ENCODE results near the gene FAM180A.
"Not testable (repeated sequence)": the region's sequence is repeated elsewhere in the genome, so short reads cannot be mapped to it uniquely, and the experiment has no call there.

Gene FAM180A

DNA sequence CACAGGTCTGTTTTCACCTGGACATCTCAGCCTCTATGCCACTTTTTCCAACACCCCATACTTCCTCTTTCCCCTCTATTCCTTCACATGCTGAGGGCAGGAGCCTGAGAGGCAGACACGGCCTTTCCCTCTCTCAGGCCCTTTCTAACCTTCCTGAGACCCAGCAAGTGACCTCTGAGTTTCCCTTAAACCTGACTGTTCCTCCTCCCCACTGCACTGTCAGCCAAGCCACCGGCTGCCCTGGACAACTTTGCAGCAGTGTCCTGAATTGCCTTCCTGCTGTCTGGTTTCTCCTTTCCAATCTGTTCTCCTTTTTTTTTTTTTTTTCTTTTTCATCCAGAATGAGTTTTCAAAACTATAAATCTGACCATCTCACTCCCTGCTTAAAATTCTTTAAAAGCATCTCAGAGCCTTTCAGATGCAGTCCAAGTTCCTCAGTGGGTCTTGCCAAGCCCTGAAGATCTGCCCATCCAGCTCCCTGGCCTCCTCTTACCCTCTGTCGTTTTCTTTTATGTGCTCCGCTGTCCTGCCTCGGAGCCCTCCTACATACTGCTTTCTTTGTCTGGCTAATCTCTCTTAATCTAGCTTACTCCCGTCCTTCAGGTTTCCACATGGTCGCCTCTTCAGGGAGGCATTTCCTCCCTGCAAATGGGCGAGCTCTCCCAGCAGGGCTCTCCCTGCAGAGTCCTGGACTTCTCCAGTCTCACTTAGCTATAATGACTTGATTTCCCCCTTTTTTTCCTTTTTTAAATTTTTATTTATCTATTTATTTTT is 51.1 kb downstream of the FAM180A start:
- DNase-seq (ENCODE audit: low read depth), result no peak
- no peak overlapping the region for H3K4me3 ChIP-seq (ENCODE audit: low read depth, low read length)

DNA sequence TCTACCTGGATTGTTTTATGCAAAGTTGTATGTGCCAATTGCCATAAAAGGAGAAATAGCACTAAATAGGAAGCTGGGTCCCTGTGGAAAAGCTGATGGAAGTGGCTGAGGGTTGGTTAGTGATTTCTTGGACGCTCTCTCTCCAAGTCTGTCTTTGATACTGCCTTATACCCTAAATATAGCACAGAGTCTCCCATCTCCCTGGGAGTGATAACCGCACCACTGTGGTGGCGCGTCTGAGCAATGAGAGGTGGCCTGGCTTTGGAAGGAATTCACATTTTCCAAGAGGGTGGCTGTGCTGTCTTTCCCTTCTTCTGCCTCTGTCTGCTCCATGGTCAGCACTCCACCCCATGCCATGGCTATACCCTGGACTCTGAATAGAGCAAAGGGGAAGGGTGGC is 55.1 kb downstream of the FAM180A start:
- no peak overlapping the region for H3K4me3 ChIP-seq (ENCODE audit: low read depth, low read length)

DNA sequence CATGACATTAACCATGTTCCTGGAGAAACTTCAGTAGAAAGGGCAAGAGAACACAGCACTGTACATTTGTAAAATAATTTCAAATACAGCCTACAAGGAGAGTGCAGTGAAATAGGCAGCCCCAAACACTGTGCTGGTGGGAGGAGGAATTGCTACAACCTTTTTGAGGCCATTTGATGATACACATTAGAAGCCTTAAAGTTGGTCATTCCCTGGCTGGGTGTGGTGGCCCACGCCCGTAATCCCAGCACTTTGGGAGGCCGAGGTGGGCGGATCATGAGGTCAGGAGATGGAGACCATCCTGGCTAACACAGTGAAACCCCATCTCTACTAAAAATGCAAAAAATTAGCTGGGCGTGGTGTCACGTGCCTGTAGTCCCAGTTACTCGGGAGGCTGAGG is 56.0 kb downstream of the FAM180A start:
- not testable (repeated sequence) for H3K4me3 ChIP-seq (ENCODE audit: low read depth, low read length); DNase-seq (ENCODE audit: low read depth)

More for the DNA sequence above, 55.1 kb downstream of the FAM180A start:
- DNase-seq (ENCODE audit: low read depth), result no peak

DNA sequence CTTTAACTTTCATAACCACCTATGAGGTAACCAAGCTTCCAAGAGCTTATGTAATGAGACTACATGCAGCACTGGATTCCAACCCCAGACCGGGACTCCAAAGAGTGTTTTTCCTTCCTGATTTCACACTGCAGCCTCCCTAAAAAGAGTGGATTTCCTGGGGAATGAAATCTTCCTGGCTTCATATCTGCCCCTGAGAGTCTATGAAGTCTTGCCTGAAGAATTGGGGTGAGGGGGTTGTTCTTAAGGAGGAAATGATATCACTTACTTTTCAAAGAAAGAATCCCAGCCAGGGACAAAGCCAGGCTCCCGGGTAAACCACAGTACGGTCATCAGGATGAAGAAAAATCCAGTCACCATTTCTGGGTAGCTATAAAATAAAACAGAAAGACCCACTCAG is 56.6 kb downstream of the FAM180A start:
- no peak for DNase-seq (ENCODE audit: low read depth)
- H3K4me3 ChIP-seq (ENCODE audit: low read depth, low read length), result no peak overlapping the region

DNA sequence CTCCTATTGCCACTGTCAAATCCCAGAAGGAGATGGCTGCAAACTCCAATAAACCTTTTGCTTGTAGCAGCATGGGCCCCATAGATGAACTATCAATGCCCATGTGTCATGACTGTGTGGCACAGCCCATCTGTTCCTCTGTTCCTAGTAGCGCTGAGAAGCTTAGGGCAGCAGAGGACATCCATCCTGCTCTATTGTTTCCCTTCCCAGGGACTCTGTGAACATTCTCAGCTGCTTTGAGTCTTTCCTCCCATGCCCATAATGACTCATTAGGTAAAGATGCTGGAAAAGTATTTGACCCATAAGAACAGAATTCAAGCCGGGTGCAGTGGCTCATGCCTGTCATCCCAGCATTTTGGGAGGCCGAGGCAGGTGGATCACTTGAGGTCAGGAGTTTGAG is 58.0 kb downstream of the FAM180A start:
- peak; percentile 49 for DNase-seq (ENCODE audit: low read depth)
- no peak overlapping the region for H3K4me3 ChIP-seq (ENCODE audit: low read depth, low read length)

DNA sequence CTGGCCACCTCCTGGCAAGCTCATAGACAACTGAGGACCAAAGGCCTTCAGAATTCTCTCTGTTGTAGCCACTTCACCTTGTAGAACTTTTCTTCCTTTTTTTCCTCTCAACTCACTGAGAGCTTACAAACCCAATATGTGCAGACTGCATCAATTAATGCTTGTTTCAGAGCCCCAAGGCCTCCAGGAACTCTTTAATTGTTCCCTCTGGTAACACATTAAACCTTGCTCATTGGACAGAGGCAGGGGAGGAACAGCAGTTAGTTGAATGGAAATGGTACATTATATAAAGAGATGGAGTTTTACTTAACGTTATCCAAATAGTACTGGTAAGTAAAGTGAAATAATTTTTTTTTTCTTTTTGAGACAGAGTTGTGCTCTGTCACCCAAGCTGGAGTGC is 61.1 kb downstream of the FAM180A start:
- H3K4me3 ChIP-seq (ENCODE audit: low read depth, low read length), result no peak overlapping the region
- no peak for DNase-seq (ENCODE audit: low read depth)

DNA sequence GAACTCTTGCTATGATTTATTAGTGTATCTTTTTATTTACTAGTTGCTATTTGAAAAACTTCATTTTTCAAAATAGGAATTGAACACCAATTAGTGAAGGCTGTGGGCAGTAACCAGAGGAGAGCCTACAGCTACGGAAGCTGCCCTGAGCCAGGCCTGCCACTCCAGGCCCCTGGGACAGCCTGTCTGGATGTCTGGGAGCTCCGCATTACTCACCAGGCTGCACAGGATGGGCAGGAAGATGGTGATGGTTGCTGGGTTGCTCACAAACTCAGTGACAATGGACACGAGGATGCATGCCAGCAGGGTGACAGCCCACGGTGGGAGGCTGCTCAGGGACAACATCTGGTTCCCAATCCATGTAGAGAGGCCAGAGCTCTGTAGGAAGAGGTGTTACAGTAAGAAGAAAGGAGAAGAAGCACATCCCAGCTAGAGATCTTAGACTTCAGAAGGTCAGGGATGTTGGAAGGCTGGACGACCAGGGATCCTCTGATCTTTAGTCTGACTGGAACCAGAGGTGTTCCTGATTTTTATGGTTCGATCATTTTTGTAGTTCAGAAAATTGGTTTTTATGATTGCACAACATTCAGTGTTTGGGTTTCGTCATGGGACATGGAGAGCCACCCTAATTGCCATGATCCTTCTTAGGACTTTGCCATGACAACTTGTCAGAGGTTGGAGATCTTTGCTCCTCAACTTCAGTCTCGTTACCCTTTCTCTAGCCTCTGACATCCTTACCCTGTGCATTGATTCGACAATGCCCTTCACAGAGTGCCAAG is 63.1 kb downstream of the FAM180A start:
- H3K4me3 ChIP-seq (ENCODE audit: low read depth, low read length), result no peak overlapping the region
- no peak for DNase-seq (ENCODE audit: low read depth)

DNA sequence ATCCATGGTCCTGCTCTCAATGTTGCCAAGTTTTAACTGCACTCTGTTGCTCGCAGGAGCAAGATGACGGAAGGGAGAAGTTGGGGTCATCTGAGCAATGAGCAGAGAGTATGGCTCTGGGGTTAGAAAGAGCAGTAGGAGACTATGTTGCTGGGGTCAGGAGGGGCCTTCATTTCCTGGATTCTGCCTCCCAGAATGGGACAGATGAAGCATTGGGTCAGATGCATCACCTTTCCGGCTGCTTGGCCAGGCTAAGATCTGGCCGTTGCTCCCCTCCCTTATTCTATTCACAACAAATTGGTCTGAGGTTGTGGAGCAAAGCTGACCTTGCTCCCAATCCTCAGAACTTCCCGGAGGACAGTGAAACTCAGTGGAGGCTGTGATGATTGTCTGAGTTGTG is 63.9 kb downstream of the FAM180A start:
- DNase-seq (ENCODE audit: low read depth), result no peak
- no peak overlapping the region for H3K4me3 ChIP-seq (ENCODE audit: low read depth, low read length)

DNA sequence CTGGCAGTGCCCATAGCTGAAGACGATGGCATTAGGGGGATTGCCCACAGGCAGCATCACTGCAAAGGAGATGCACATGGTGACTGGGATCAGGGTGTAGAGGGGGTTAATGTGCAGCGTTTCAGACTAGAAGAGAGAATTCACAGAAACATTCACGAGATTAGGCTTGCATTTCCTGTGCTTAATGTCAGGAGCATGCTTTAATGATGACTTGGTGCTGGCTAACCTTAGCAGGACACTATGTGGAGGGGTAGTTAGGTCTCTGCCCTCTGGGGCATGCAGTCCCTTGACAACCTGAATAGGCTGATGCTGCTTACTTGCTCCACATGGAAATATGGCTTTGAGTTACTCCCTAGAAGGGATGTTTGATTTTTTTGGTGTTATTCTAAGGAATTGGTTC is 64.5 kb downstream of the FAM180A start:
- H3K4me3 ChIP-seq (ENCODE audit: low read depth, low read length), result no peak overlapping the region
- no peak for DNase-seq (ENCODE audit: low read depth)

DNA sequence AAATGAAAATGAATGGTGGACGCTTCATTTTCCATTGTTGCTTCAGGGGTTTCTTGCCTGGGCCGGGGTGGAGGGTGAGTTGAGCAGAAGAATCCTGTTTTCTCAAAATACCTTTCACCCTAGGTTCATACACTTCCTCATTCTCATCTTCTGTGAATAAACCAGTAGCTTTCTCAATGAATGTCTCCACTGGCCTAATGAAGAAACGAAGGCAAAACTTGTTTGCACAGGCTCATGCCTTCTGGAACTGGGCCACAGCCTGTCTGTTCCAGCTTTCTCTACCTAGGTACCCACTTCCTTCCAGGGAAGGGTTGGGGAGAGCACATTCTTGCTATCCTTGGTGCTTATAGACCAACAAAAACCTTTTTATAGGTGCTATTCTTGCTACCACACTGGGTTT is 65.0 kb downstream of the FAM180A start:
- no peak overlapping the region for H3K4me3 ChIP-seq (ENCODE audit: low read depth, low read length)
- no peak for DNase-seq (ENCODE audit: low read depth)

DNA sequence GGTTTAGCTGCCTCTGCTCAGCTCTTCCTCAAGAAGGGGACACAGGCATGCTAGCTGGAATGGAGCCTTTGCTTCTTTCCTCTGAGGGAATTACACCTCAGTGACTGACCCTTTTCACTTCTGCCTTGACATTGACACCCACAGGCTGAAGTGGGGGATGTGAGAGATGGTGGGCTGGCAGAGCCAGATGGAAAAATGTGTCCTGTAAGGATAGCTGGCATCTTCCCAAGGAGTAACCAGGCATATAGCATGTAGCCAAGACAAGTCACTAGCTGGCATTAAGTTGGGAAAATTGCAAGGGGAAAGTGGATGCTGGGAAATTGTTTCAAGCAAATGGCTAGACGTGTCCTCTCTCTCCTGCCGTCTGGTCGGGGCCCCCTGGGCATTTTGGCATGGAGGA is 66.4 kb downstream of the FAM180A start:
- H3K4me3 ChIP-seq (ENCODE audit: low read depth, low read length), result no peak overlapping the region
- DNase-seq (ENCODE audit: low read depth), result no peak

DNA sequence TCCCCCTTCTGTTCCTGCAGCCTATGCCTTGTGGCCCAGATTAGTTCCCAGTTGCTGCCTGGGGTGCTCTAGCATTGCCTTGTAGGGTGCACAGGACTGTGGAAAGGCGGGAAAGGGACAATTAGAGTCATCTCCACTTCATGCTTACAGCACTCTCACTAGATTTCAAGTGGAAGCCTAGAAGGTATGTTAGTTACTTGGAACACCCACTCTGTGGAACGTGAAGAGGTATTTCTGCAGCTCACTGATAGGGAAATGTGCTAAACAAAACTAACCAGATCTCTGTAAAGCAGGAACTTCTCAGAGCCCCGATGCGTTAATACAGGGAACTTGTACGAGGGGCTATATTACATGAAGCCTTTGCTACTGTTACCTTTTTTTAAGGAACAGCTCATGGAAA is 66.9 kb downstream of the FAM180A start:
- no peak overlapping the region for H3K4me3 ChIP-seq (ENCODE audit: low read depth, low read length)
- no peak for DNase-seq (ENCODE audit: low read depth)

Data from skeletal muscle cell (primary cell).